ENCODE data around the gene FLT4. TPM values are rescaled to one million over a fixed set of nuclear protein-coding genes. Genes with fewer than 3 reads are reported as not detected.

FLT4 gene
- total and polyA plus RNA-seq, 2 of the 13 experiments (the other 11 are each of a cell fraction or from before 2014, with no cell fraction given) = not detected

DNA sequence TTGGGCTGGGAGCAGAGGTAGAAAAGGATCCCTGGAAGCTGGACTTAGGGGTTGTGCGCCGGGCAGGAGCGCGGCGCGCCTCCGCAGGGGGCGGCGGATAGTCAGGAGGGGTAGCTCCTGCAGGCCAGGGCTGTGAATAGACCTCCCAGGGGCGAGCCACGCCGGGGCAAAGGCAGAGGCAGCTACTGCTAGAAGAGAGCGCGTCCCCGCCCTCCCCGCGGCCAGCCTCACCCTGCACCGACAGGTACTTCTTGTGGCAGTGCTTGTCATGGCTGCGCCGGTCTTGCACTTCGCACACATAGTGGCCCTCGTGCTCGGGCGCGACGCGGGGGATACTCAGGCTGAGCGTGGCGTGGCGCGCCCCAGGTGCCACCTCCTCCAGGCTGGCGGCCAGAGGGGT, 28.1 kb downstream of the FLT4 start (continued):
- no peak for TF ChIP-seq EP300 (IDR thresholded peaks at IDR 0.05; ENCODE audit: low read depth in 2 of 2, low read length in 2 of 2)
- TF ChIP-seq EP300 (CRISPR knock-in tag; IDR thresholded peaks at IDR 0.05; ENCODE audit: borderline replicate concordance) = no peak
- TF ChIP-seq, protein P1, sequence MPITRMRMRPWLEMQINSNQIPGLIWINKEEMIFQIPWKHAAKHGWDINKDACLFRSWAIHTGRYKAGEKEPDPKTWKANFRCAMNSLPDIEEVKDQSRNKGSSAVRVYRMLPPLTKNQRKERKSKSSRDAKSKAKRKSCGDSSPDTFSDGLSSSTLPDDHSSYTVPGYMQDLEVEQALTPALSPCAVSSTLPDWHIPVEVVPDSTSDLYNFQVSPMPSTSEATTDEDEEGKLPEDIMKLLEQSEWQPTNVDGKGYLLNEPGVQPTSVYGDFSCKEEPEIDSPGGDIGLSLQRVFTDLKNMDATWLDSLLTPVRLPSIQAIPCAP (CRISPR knock-in tag; IDR thresholded peaks at IDR 0.05; ENCODE audit: low read depth) = no peak
- no peak for TF ChIP-seq ZNF850 (CRISPR knock-in tag; conservative IDR thresholded peaks at IDR 0.05)
- TF ChIP-seq ATF4 (CRISPR knock-in tag; IDR thresholded peaks at IDR 0.05) = no peak
- no peak for TF ChIP-seq REL (CRISPR knock-in tag; conservative IDR thresholded peaks at IDR 0.05)
- no peak for TF ChIP-seq ZFP90 (CRISPR knock-in tag; IDR thresholded peaks at IDR 0.05; ENCODE audit: borderline replicate concordance)

- H3K36me3 ChIP-seq (replicated peaks in 1 of 2; ENCODE audit: control insufficient read depth in 1 of 2, insufficient read depth in 2 of 2, low read length in 2 of 2) = no peaks in the 10 kb centered on the region
- no peaks in the 10 kb centered on the region for H4K20me1 ChIP-seq (ENCODE audit: insufficient read depth, low read length)
- FAIRE-seq (no peak), ATAC-seq (no peak), DNase-seq (ENCODE audit: low spot score) (no peak)
- H2AFZ ChIP-seq (ENCODE audit: low read length) = no peak overlapping the region
- no peak overlapping the region for H3K4me3 ChIP-seq (replicated peaks in 1 of 3; ENCODE audit: insufficient read depth in 1 of 3, low read depth in 2 of 3, low read length in 3 of 3)
- no peaks in the 10 kb centered on the region for H3K9me3 ChIP-seq (ENCODE audit: low read length)
- no peak overlapping the region for H3K4me2 ChIP-seq (ENCODE audit: low read depth, low read length)
- ChIA-PET CTCF (ENCODE audit: low intra/inter-chr PET ratio, low total read pairs) (no interaction called here), POLR2A (no interaction called here)
- no peak overlapping the region for H3K9ac ChIP-seq (ENCODE audit: insufficient read depth, low read depth, low read length)
- no peaks in the 10 kb centered on the region for H3K79me2 ChIP-seq (ENCODE audit: insufficient read depth, low read length)
- in situ Hi-C loops (cut with HindIII; ENCODE audit: extremely low pct_ligation_motif_present, low pct_unique_long_range_greater_than_20kb) (no loop called here), intact Hi-C loops (cut with micrococcal nuclease; ENCODE audit: unreplicated experiment) (no loop called here)
- 55% methylated on average over 7 of the region's 14 CpGs for WGBS (ENCODE audit: low lambda C conversion rate)
- peaks cover 13 to 44% of the 10 kb centered on the region in 2 experiments; a peak in 4 of 5 replicates for H3K27me3 ChIP-seq (ENCODE audit: control insufficient read depth in 1 of 2, insufficient read depth in 2 of 2, low read length in 2 of 2)
- no peak overlapping the region for H3K27ac ChIP-seq (ENCODE audit: extremely low read length, insufficient read depth, low read length)
- BruUV-seq (replicated peaks) = no TSS peak
- no peaks in the 10 kb centered on the region for H3K4me1 ChIP-seq (ENCODE audit: insufficient read depth, low read length)
- TF ChIP-seq HNRNPK (IDR thresholded peaks at IDR 0.05; ENCODE audit: low read depth, low read length, poor library complexity, severe bottlenecking) = no peak
- TF ChIP-seq ZNF619 (CRISPR knock-in tag; IDR thresholded peaks at IDR 0.05) = no peak
- TF ChIP-seq REL (CRISPR knock-in tag; conservative IDR thresholded peaks at IDR 0.05) = no peak
- TF ChIP-seq KLF11 (CRISPR knock-in tag; IDR thresholded peaks at IDR 0.05) = no peak
- TF ChIP-seq MYPOP (CRISPR knock-in tag; IDR thresholded peaks at IDR 0.05) = no peak
- no peak for TF ChIP-seq SIN3A (IDR thresholded peaks at IDR 0.05; ENCODE audit: borderline replicate concordance, low read depth, low read length)
- TF ChIP-seq MLXIP (CRISPR knock-in tag; IDR thresholded peaks at IDR 0.05; ENCODE audit: borderline replicate concordance) = no peak
- TF ChIP-seq NFIC (IDR thresholded peaks at IDR 0.05; ENCODE audit: low read length) = no peak
- TF ChIP-seq ZNF256 (CRISPR knock-in tag; conservative IDR thresholded peaks at IDR 0.05) = no peak
- no peak for TF ChIP-seq ZSCAN12 (CRISPR knock-in tag; IDR thresholded peaks at IDR 0.05)
These were observed 29.4 kb downstream of the FLT4 start for GRCh38 chr5:180620014-180620413.
